HL-60 (cell line): ENCODE measurements around the gene VWA8.

Source experiments
- DNase-seq, 2 experiments: peaks; one replicate each; pipeline ENCODE4 v3.0.0-alpha.2; 2010 to 2020; ENCODE audit warnings: low read depth in 1 of 2, low spot score in 1 of 2
- H3K27ac ChIP-seq: fragments of 250-450 bp; sonication (Bioruptor Pico); replicated peaks from 2 replicates; pipeline ENCODE4 v1.5.1; 2020; ENCODE audit warnings: mild to moderate bottlenecking, moderate library complexity
- H3K27me3 ChIP-seq: fragments of 250-450 bp; sonication (Bioruptor Pico); 2 replicates; pipeline ENCODE4 v1.5.1; 2021; ENCODE audit warnings: mild to moderate bottlenecking, moderate library complexity; ENCODE audit not compliant: insufficient read depth, poor library complexity, severe bottlenecking
- H3K4me3 ChIP-seq: replicated peaks from 2 replicates; pipeline ENCODE4 v1.5.1; 2011; ENCODE audit warnings: mild to moderate bottlenecking, control low read depth, low read length; ENCODE audit not compliant: insufficient read depth
- GABPA ChIP-seq: IDR thresholded peaks from 2 replicates; pipeline ENCODE4 v1.6.1; 2012; ENCODE audit warnings: low read depth
- POLR2AphosphoS5 ChIP-seq: IDR thresholded peaks from 2 replicates; pipeline ENCODE4 v1.6.1; 2012; ENCODE audit warnings: low read depth
- REST ChIP-seq: IDR thresholded peaks from 2 replicates; pipeline ENCODE4 v1.6.1; 2012; ENCODE audit warnings: low read depth; ENCODE audit not compliant: insufficient replicate concordance
- SPI1 ChIP-seq: IDR thresholded peaks from 2 replicates; pipeline ENCODE4 v1.6.1; 2012; ENCODE audit warnings: low read depth, mild to moderate bottlenecking, borderline replicate concordance
- TF ChIP-seq, protein P1 (sequence below): IDR thresholded peaks from one replicate; pipeline ENCODE4 v1.5.1; 2011; ENCODE audit warnings: low read length, control low read depth, inconsistent platforms; ENCODE audit not compliant: insufficient read depth

The VWA8 gene

GRCh38 chr13:41567363-41567762 lies 393.5 kb downstream of the VWA8 start:
- no peaks in the 10 kb centered on the region for H3K27me3 ChIP-seq
- no peak overlapping the region for H3K27ac ChIP-seq
- TF ChIP-seq SPI1 (no peak), GABPA (no peak), POLR2AphosphoS5 (no peak), REST (no peak)
- TF ChIP-seq, protein P1, sequence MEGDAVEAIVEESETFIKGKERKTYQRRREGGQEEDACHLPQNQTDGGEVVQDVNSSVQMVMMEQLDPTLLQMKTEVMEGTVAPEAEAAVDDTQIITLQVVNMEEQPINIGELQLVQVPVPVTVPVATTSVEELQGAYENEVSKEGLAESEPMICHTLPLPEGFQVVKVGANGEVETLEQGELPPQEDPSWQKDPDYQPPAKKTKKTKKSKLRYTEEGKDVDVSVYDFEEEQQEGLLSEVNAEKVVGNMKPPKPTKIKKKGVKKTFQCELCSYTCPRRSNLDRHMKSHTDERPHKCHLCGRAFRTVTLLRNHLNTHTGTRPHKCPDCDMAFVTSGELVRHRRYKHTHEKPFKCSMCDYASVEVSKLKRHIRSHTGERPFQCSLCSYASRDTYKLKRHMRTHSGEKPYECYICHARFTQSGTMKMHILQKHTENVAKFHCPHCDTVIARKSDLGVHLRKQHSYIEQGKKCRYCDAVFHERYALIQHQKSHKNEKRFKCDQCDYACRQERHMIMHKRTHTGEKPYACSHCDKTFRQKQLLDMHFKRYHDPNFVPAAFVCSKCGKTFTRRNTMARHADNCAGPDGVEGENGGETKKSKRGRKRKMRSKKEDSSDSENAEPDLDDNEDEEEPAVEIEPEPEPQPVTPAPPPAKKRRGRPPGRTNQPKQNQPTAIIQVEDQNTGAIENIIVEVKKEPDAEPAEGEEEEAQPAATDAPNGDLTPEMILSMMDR: no peak
- DNase-seq: no peak
- no peak overlapping the region for H3K4me3 ChIP-seq

DNA sequence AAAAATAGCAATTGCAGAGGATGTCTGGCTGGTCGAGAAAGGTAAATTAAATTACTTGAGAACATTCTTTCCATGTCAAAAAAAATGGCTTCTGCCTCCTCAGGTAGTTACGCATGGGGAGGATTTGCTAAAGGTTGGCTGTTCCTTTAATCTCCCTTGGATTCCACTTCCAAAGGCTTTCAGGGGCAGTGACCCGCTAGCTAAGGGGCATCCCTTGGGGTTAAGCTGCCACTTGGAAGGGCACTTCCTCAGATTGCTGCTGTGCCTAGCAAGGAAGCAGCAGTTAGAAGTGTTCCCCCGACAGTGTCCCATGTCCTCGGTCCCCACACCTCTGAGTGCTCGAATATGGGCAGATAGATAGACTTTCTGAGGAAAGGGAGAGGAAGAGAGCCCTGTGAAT lies 395.1 kb downstream of the VWA8 start:
- H3K27ac ChIP-seq: no peak overlapping the region
- TF ChIP-seq REST: no peak
- no peak for TF ChIP-seq GABPA
- TF ChIP-seq SPI1: no peak
- no peak for TF ChIP-seq POLR2AphosphoS5
- TF ChIP-seq, protein P1: no peak
- no peaks in the 10 kb centered on the region for H3K27me3 ChIP-seq
- no peak for DNase-seq
- H3K4me3 ChIP-seq: no peak overlapping the region

DNA sequence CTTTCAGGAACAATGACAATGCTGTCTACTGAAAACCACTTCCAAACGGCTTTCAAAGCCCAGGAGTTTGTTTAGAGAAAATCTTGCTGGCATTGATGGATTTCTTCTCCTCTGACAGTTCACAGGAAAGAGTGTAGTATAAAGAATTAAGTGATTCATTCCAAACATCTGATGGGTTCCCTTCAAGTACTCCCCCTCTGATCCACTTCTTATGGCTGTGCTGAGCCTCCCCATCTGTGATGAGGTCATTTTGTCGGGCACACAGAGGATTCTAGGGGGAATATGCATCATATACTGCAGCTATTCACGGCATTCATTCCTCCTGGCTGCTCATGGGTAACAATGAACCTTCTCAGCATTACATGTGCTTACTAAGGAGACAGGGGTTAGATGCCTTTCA lies 395.7 kb downstream of the VWA8 start:
- H3K27ac ChIP-seq: no peak overlapping the region
- DNase-seq: no peak
- H3K4me3 ChIP-seq: no peak overlapping the region
- TF ChIP-seq POLR2AphosphoS5 (no peak), REST (no peak), GABPA (no peak), SPI1 (no peak)
- TF ChIP-seq, protein P1: no peak
- no peaks in the 10 kb centered on the region for H3K27me3 ChIP-seq
